ELR (cell line): ENCODE measurements around the gene SOCS1.

Source experiments
- DNase-seq: peaks from one replicate; pipeline ENCODE4 v3.0.0-alpha.2; 2015; ENCODE audit warnings: low read depth

SOCS1 gene

GRCh38 chr16:11259655-11260595 lies 3.9 kb upstream of the SOCS1 start:
- DNase-seq = no peak

- no peak for DNase-seq
Measured at GRCh38 chr16:11258553-11259492, 2.8 kb upstream of the SOCS1 start.

- DNase-seq = peak; percentile 85
Measured at GRCh38 chr16:11257131-11257938, 1.3 kb upstream of the SOCS1 start.

GRCh38 chr16:11256661-11257130 lies 692 bp upstream of the SOCS1 start:
- peak; percentile 70 for DNase-seq

GRCh38 chr16:11254913-11255736 lies 879 bp downstream of the SOCS1 start:
- DNase-seq = peak; percentile 63

GRCh38 chr16:11253995-11254912 lies 1.8 kb downstream of the SOCS1 start:
- no peak for DNase-seq

- DNase-seq = peak; percentile 70
Measured at GRCh38 chr16:11253009-11253994, 2.7 kb downstream of the SOCS1 start.

GRCh38 chr16:11252482-11252931 lies 3.5 kb downstream of the SOCS1 start:
- no peak for DNase-seq

GRCh38 chr16:11251525-11252481 lies 4.2 kb downstream of the SOCS1 start:
- peak; percentile 50 for DNase-seq

GRCh38 chr16:11250786-11251524 lies 5.0 kb downstream of the SOCS1 start:
- no peak for DNase-seq

- DNase-seq = no peak
Measured at GRCh38 chr16:11250091-11250785, 5.8 kb downstream of the SOCS1 start.

- DNase-seq = no peak
Measured at GRCh38 chr16:11249233-11250061, 6.6 kb downstream of the SOCS1 start.

- no peak for DNase-seq
Measured at GRCh38 chr16:11248133-11248532, 7.9 kb downstream of the SOCS1 start.

GRCh38 chr16:11245988-11246387 lies 10.0 kb downstream of the SOCS1 start:
- DNase-seq = no peak

- no peak for DNase-seq
Measured at GRCh38 chr16:11245222-11245737, 10.7 kb downstream of the SOCS1 start.
